ENCODE results near the gene AGT. TPM values are rescaled to one million over a fixed set of nuclear protein-coding genes. Genes with fewer than 3 reads are reported as not detected.

AGT gene
- total RNA-seq, 1 experiment from 2014 or later = 0.93 TPM

DNA sequence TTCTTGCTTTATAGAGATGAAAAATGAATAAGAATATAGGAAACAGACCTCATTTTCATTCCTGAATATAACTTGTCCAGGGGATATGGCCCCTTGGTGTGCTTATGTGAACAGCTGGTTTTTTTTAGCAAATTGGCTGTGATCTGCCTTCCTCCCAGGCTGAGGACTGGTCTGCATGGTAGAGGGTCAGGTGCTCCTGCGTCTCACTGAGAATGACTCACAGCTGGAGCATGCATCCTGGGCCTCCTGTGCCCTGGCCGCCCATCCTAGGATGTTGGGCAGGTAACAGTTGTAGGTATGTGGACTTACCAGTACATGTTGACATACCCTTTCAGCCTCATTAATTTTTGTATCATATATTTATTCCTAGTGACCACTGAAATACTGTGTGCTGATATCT is 29.8 kb downstream of the AGT start:
- Histone ChIP-seq H3K4me1 (ENCODE audit: control insufficient read depth in 1 of 2, insufficient read depth in 2 of 2, low read length in 2 of 2) (peaks cover 29 to 34% of the 10 kb centered on the region in 2 experiments), H4K20me1 (ENCODE audit: insufficient read depth) (no peaks in the 10 kb centered on the region), H3K4me2 (ENCODE audit: low read length) (peak overlapping the region; percentile 44), H3K9ac (ENCODE audit: low read length) (no peak overlapping the region), H3K9me2 (ENCODE audit: insufficient read depth) (no peaks in the 10 kb centered on the region), H3K27me3 (ENCODE audit: insufficient read depth, low read length) (no peaks in the 10 kb centered on the region), H2AFZ (ENCODE audit: low read depth, low read length, poor library complexity, severe bottlenecking) (no peak overlapping the region), H3K9me3 (ENCODE audit: control insufficient read depth in 1 of 2, insufficient read depth in 1 of 2, low read depth in 1 of 2, low read length in 2 of 2) (no peaks in the 10 kb centered on the region), H3K36me3 (ENCODE audit: control insufficient read depth in 1 of 2, insufficient read depth in 2 of 2, low read length in 2 of 2) (peaks cover 14 to 37% of the 10 kb centered on the region in 2 experiments), H3K27ac (ENCODE audit: low read depth, low read length) (peak overlapping the region; percentile 29; the same call in 1 of the 2 replicates), H3K79me2 (ENCODE audit: insufficient read depth, low read length) (no peaks in the 10 kb centered on the region), H3K4me3 (replicated peaks in 1 of 2; ENCODE audit: low read depth in 1 of 2, low read length in 2 of 2) (no peak overlapping the region)
- POLR2A ChIA-PET = no interaction called here
- ATAC-seq (peak; percentile 86), DNase-seq (ENCODE audit: low read depth, low spot score) (peak; percentile 19)
- CTCF ChIA-PET = no interaction called here
- intact Hi-C loops (cut with micrococcal nuclease) = no loop called here
- RAD21 ChIA-PET (ENCODE audit: low non-redundant PET in 1 of 2, low total read pairs in 2 of 2, uncharacterized antibody in 2 of 2, unreplicated experiment in 2 of 2) = no interaction called here
- no TSS peak for BruUV-seq (replicated peaks)
- TF ChIP-seq EZH2phosphoT487 (IDR thresholded peaks at IDR 0.05; ENCODE audit: borderline replicate concordance) (no peak), EZH2 (IDR thresholded peaks at IDR 0.05) (no peak), POLR2A (IDR thresholded peaks at IDR 0.05; ENCODE audit: borderline replicate concordance, extremely low read depth, insufficient read depth, insufficient read length) (no peak), JUND (IDR thresholded peaks at IDR 0.05) (peak; percentile 57; the same call in 1 of the 2 replicates), ELF1 (IDR thresholded peaks at IDR 0.05; ENCODE audit: borderline replicate concordance, low read depth) (no peak), SIN3A (IDR thresholded peaks at IDR 0.05; ENCODE audit: low read depth) (no peak), FOSL1 (IDR thresholded peaks at IDR 0.05; ENCODE audit: low read depth) (peak; percentile 56), POLR2AphosphoS5 (IDR thresholded peaks at IDR 0.05; ENCODE audit: low read depth, low read length) (no peak), CEBPB (IDR thresholded peaks at IDR 0.05; ENCODE audit: low read depth) (no peak)
- TF ChIP-seq, protein P1, sequence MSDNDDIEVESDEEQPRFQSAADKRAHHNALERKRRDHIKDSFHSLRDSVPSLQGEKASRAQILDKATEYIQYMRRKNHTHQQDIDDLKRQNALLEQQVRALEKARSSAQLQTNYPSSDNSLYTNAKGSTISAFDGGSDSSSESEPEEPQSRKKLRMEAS (IDR thresholded peaks at IDR 0.05) = no peak

GRCh38 chr1:230682882-230683610 is 30.9 kb downstream of the AGT start:
- ATAC-seq (no peak), DNase-seq (ENCODE audit: low read depth, low spot score) (no peak)
- intact Hi-C loops (cut with micrococcal nuclease) = no loop called here
- RAD21 ChIA-PET (ENCODE audit: low non-redundant PET in 1 of 2, low total read pairs in 2 of 2, uncharacterized antibody in 2 of 2, unreplicated experiment in 2 of 2) = no interaction called here
- Histone ChIP-seq H3K27me3 (ENCODE audit: insufficient read depth, low read length) (no peaks in the 10 kb centered on the region), H2AFZ (ENCODE audit: low read depth, low read length, poor library complexity, severe bottlenecking) (no peak overlapping the region), H3K4me1 (ENCODE audit: control insufficient read depth in 1 of 2, insufficient read depth in 2 of 2, low read length in 2 of 2) (peaks cover 29 to 34% of the 10 kb centered on the region in 2 experiments), H3K4me2 (ENCODE audit: low read length) (no peak overlapping the region), H3K9ac (ENCODE audit: low read length) (no peak overlapping the region), H3K27ac (ENCODE audit: low read depth, low read length) (no peak overlapping the region), H3K4me3 (replicated peaks in 1 of 2; ENCODE audit: low read depth in 1 of 2, low read length in 2 of 2) (no peak overlapping the region), H3K79me2 (ENCODE audit: insufficient read depth, low read length) (no peaks in the 10 kb centered on the region), H3K36me3 (ENCODE audit: control insufficient read depth in 1 of 2, insufficient read depth in 2 of 2, low read length in 2 of 2) (peaks cover 14 to 31% of the 10 kb centered on the region in 2 experiments), H4K20me1 (ENCODE audit: insufficient read depth) (no peaks in the 10 kb centered on the region), H3K9me2 (ENCODE audit: insufficient read depth) (no peaks in the 10 kb centered on the region), H3K9me3 (ENCODE audit: control insufficient read depth in 1 of 2, insufficient read depth in 1 of 2, low read depth in 1 of 2, low read length in 2 of 2) (no peaks in the 10 kb centered on the region)
- TF ChIP-seq RAD21 (IDR thresholded peaks at IDR 0.05; ENCODE audit: low read depth) = no peak
- TF ChIP-seq, protein P2, sequence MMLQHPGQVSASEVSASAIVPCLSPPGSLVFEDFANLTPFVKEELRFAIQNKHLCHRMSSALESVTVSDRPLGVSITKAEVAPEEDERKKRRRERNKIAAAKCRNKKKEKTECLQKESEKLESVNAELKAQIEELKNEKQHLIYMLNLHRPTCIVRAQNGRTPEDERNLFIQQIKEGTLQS (IDR thresholded peaks at IDR 0.05) = no peak
- no peak for TF ChIP-seq ELF1 (IDR thresholded peaks at IDR 0.05; ENCODE audit: borderline replicate concordance, low read depth)
- no peak for TF ChIP-seq SIN3A (IDR thresholded peaks at IDR 0.05; ENCODE audit: low read depth)
- no peak for TF ChIP-seq FOSL1 (IDR thresholded peaks at IDR 0.05; ENCODE audit: low read depth)
- TF ChIP-seq YY1 (IDR thresholded peaks at IDR 0.05; ENCODE audit: extremely low read depth, insufficient replicate concordance, low read depth, low read length) = no peak
- no peak for TF ChIP-seq EZH2 (IDR thresholded peaks at IDR 0.05)
- TF ChIP-seq EZH2phosphoT487 (IDR thresholded peaks at IDR 0.05; ENCODE audit: borderline replicate concordance) = no peak
- TF ChIP-seq, protein P3, sequence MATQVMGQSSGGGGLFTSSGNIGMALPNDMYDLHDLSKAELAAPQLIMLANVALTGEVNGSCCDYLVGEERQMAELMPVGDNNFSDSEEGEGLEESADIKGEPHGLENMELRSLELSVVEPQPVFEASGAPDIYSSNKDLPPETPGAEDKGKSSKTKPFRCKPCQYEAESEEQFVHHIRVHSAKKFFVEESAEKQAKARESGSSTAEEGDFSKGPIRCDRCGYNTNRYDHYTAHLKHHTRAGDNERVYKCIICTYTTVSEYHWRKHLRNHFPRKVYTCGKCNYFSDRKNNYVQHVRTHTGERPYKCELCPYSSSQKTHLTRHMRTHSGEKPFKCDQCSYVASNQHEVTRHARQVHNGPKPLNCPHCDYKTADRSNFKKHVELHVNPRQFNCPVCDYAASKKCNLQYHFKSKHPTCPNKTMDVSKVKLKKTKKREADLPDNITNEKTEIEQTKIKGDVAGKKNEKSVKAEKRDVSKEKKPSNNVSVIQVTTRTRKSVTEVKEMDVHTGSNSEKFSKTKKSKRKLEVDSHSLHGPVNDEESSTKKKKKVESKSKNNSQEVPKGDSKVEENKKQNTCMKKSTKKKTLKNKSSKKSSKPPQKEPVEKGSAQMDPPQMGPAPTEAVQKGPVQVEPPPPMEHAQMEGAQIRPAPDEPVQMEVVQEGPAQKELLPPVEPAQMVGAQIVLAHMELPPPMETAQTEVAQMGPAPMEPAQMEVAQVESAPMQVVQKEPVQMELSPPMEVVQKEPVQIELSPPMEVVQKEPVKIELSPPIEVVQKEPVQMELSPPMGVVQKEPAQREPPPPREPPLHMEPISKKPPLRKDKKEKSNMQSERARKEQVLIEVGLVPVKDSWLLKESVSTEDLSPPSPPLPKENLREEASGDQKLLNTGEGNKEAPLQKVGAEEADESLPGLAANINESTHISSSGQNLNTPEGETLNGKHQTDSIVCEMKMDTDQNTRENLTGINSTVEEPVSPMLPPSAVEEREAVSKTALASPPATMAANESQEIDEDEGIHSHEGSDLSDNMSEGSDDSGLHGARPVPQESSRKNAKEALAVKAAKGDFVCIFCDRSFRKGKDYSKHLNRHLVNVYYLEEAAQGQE (IDR thresholded peaks at IDR 0.05; ENCODE audit: low read depth) = no peak
- no peak for TF ChIP-seq POLR2AphosphoS5 (IDR thresholded peaks at IDR 0.05; ENCODE audit: low read depth, low read length)
- no peak for TF ChIP-seq CEBPB (IDR thresholded peaks at IDR 0.05; ENCODE audit: low read depth)
- no peak for TF ChIP-seq EGR1 (IDR thresholded peaks at IDR 0.05; ENCODE audit: low read depth)
- BruUV-seq (replicated peaks) = no TSS peak
- CTCF ChIA-PET = no interaction called here
- POLR2A ChIA-PET = no interaction called here
